Neutrophil (primary cell): Measurements from ENCODE around the gene NKX1-2.

Experiments used
- H3K27ac ChIP-seq: fragments of 200-600 bp; sonication (generic); 2 replicates; pipeline ENCODE4 v1.5.1; 2016; ENCODE audit warnings: mild to moderate bottlenecking, moderate library complexity
- H3K27me3 ChIP-seq: fragments of 200-600 bp; sonication (generic); 2 replicates; pipeline ENCODE4 v1.6.0; 2016; ENCODE audit warnings: mild to moderate bottlenecking
- H3K36me3 ChIP-seq: fragments of 200-600 bp; sonication (generic); 2 replicates; pipeline ENCODE4 v1.5.1; 2017
- H3K4me1 ChIP-seq, 2 experiments: fragments of 200-600 bp in 1 of 2; sonication (generic) in 1 of 2; 1 replicate in 1 of 2; 2 replicates in 1 of 2; pipeline versions ENCODE4 v1.5.1 to v1.6.1; 2013 to 2016; ENCODE audit warnings: low read depth in 1 of 2, low read length in 1 of 2, mild to moderate bottlenecking in 1 of 2, moderate library complexity in 1 of 2; ENCODE audit not compliant: control insufficient read depth in 1 of 2, insufficient read depth in 1 of 2
- H3K4me3 ChIP-seq, 2 experiments: fragments of 200-600 bp in 1 of 2; sonication (generic) in 1 of 2; 1 replicate in 1 of 2; 2 replicates in 1 of 2; pipeline ENCODE4 v1.5.1; 2013 to 2016; ENCODE audit warnings: low read depth in 1 of 2, low read length in 1 of 2, mild to moderate bottlenecking in 1 of 2, moderate library complexity in 1 of 2
- H3K9me3 ChIP-seq: fragments of 200-600 bp; sonication (generic); 2 replicates; pipeline ENCODE4 v1.5.1; 2016
- CTCF ChIP-seq: fragments of 200-600 bp; sonication (generic); IDR thresholded peaks from 2 replicates; pipeline ENCODE4 v1.5.1; 2016; ENCODE audit warnings: antibody characterized with exemption

NKX1-2 gene

GRCh38 chr10:124418726-124419501, 30.9 kb downstream of the NKX1-2 start, which contains the start of gene OAT:
OAT (minus strand) TSS chr10:124418923; CDS start chr10:124412171, 6,752 bp downstream.
- H3K4me3 ChIP-seq: peak within 1 kb of the TSS; percentile 68 to 79
- H3K27ac ChIP-seq: peak within 1 kb of the TSS; percentile 78
- no peaks in the 10 kb centered on the region for H3K36me3 ChIP-seq
- peak; percentile 53 for TF ChIP-seq CTCF
- peaks cover 48% of the 10 kb centered on the region for H3K27me3 ChIP-seq
- peaks cover 13 to 18% of the 10 kb centered on the region in 2 experiments for H3K4me1 ChIP-seq
- H3K9me3 ChIP-seq: no peaks in the 10 kb centered on the region

GRCh38 chr10:124417895-124418725, 31.7 kb downstream of the NKX1-2 start:
- H3K27me3 ChIP-seq: peaks cover 40% of the 10 kb centered on the region
- H3K9me3 ChIP-seq: no peaks in the 10 kb centered on the region
- H3K4me3 ChIP-seq: peak overlapping the region; percentile 68 to 79
- TF ChIP-seq CTCF: no peak
- no peaks in the 10 kb centered on the region for H3K36me3 ChIP-seq
- peak overlapping the region; percentile 78 for H3K27ac ChIP-seq
- H3K4me1 ChIP-seq: peaks cover 13 to 18% of the 10 kb centered on the region in 2 experiments

- no peak overlapping the region for H3K4me3 ChIP-seq
- H3K36me3 ChIP-seq: no peaks in the 10 kb centered on the region
- no peak for TF ChIP-seq CTCF
- H3K4me1 ChIP-seq: peaks cover 13 to 18% of the 10 kb centered on the region in 2 experiments
- H3K9me3 ChIP-seq: no peaks in the 10 kb centered on the region
- peaks cover 27% of the 10 kb centered on the region for H3K27me3 ChIP-seq
- no peak overlapping the region for H3K27ac ChIP-seq
Observed at GRCh38 chr10:124416733-124417132, 33.1 kb downstream of the NKX1-2 start.

GRCh38 chr10:124415210-124415609, 34.6 kb downstream of the NKX1-2 start:
- H3K4me1 ChIP-seq: peaks cover 13 to 26% of the 10 kb centered on the region in 2 experiments
- peaks cover 11% of the 10 kb centered on the region for H3K27me3 ChIP-seq
- no peak for TF ChIP-seq CTCF
- H3K4me3 ChIP-seq: no peak overlapping the region
- no peak overlapping the region for H3K27ac ChIP-seq
- peaks cover 4% of the 10 kb centered on the region for H3K36me3 ChIP-seq
- H3K9me3 ChIP-seq: no peaks in the 10 kb centered on the region

- Histone ChIP-seq H3K4me3 (no peak overlapping the region), H3K27ac (no peak overlapping the region), H3K27me3 (peaks cover under 1% of the 10 kb centered on the region), H3K36me3 (peaks cover 6% of the 10 kb centered on the region), H3K9me3 (no peaks in the 10 kb centered on the region), H3K4me1 (peaks cover 9 to 23% of the 10 kb centered on the region in 2 experiments)
- no peak for TF ChIP-seq CTCF
Observed at GRCh38 chr10:124414076-124414475, 35.8 kb downstream of the NKX1-2 start.
